ENCODE results near the gene MRPL53.

GRCh38 chr2:74505448-74506246, 33.2 kb upstream of the MRPL53 start:
- TF ChIP-seq EZH2 (IDR thresholded peaks at IDR 0.05; ENCODE audit: insufficient read depth, poor library complexity, severe bottlenecking) (no peak), EZH2phosphoT487 (IDR thresholded peaks at IDR 0.05; ENCODE audit: insufficient read depth, low read depth) (no peak)

Data from GM23248 (cell line).